GM18951 (cell line): Measurements from ENCODE around the gene TDRD7.
"Not testable (repeated sequence)": the region's sequence is repeated elsewhere in the genome, so short reads cannot be mapped to it uniquely, and the experiment has no call there.

Experiments
- POLR2A ChIP-seq: IDR thresholded peaks from 4 replicates; pipeline ENCODE4 v1.6.1; 2011; ENCODE audit warnings: mild to moderate bottlenecking; ENCODE audit not compliant: insufficient read length, insufficient read depth; ENCODE audit errors: extremely low read depth
- in situ Hi-C: fragments of 300-500 bp; cut with MboI; formaldehyde crosslinking; loops from one replicate; pipeline ENCODE4 v1.12.0; 2022; ENCODE audit warnings: low sequenced_read_pairs, mixed read lengths, inconsistent platforms; ENCODE audit not compliant: unreplicated experiment

The TDRD7 gene

GRCh38 chr9:97445119-97445701, 33.3 kb downstream of the TDRD7 start:
- in situ Hi-C loops = no loop called here
- TF ChIP-seq POLR2A = no peak

GRCh38 chr9:97447001-97447400, 35.1 kb downstream of the TDRD7 start:
- no peak for TF ChIP-seq POLR2A
- in situ Hi-C loops = no loop called here

GRCh38 chr9:97453573-97453972, 41.7 kb downstream of the TDRD7 start:
- in situ Hi-C loops = not testable (repeated sequence)

- in situ Hi-C loops = not testable (repeated sequence)
These were observed 44.9 kb downstream of the TDRD7 start for GRCh38 chr9:97456841-97457240.

- in situ Hi-C loops = no loop called here
- TF ChIP-seq POLR2A = no peak
These were observed 47.4 kb downstream of the TDRD7 start for GRCh38 chr9:97459326-97459725.

GRCh38 chr9:97462159-97462558, 50.3 kb downstream of the TDRD7 start:
- in situ Hi-C loops = loop anchor here (10.0 kb wide), 1 partner anchor 153 kb away; no protein-coding TSS in a partner anchor
- no peak for TF ChIP-seq POLR2A

- in situ Hi-C loops = loop anchor here (10.0 kb wide), 1 partner anchor 152 kb away; no protein-coding TSS in a partner anchor
- TF ChIP-seq POLR2A = no peak
These were observed 51.0 kb downstream of the TDRD7 start for GRCh38 chr9:97462914-97463313.

- no peak for TF ChIP-seq POLR2A
- in situ Hi-C loops = loop anchor here (10.0 kb wide), 1 partner anchor 146 kb away; no protein-coding TSS in a partner anchor
These were observed 57.0 kb downstream of the TDRD7 start for GRCh38 chr9:97468658-97469448.

- TF ChIP-seq POLR2A = no peak
- in situ Hi-C loops = no loop called here
These were observed 58.2 kb downstream of the TDRD7 start for GRCh38 chr9:97470076-97470475.

GRCh38 chr9:97473717-97474116, 61.8 kb downstream of the TDRD7 start:
- in situ Hi-C loops = no loop called here

GRCh38 chr9:97474372-97474925, 62.6 kb downstream of the TDRD7 start:
- in situ Hi-C loops = no loop called here
- TF ChIP-seq POLR2A = no peak

More at GRCh38 chr9:97473717-97474116, 61.8 kb downstream of the TDRD7 start:
- TF ChIP-seq POLR2A = no peak

- no peak for TF ChIP-seq POLR2A
- in situ Hi-C loops = no loop called here
These were observed 63.2 kb downstream of the TDRD7 start for GRCh38 chr9:97475059-97475458.

GRCh38 chr9:97478301-97478981, 66.5 kb downstream of the TDRD7 start:
- in situ Hi-C loops = no loop called here
- TF ChIP-seq POLR2A = no peak
